Testis (tissue), 3 donors: ENCODE results near the gene NDOR1. TPM values are rescaled to one million over a fixed set of nuclear protein-coding genes. Genes with fewer than 3 reads are reported as not detected.
A peak's percentile ranks its signal among the peaks of the same experiment; 100 is the strongest.

Experiments used
- DNase-seq: peaks from one replicate; pipeline ENCODE4 v3.0.0-alpha.2; 2019
- H3K27ac ChIP-seq, 2 donors: fragments of 200-600 bp; sonication (generic); one replicate each; pipeline ENCODE4 v1.5.1; 2019
- H3K27me3 ChIP-seq: fragments of 200-600 bp; sonication (generic); one replicate; pipeline ENCODE4 v1.5.1; 2019
- H3K36me3 ChIP-seq: fragments of 200-600 bp; sonication (generic); one replicate; pipeline ENCODE4 v1.5.1; 2017; ENCODE audit warnings: low read depth; ENCODE audit errors: missing control alignments
- H3K4me1 ChIP-seq: fragments of 200-600 bp; sonication (generic); one replicate; pipeline ENCODE4 v1.5.1; 2019
- H3K4me3 ChIP-seq, 2 donors: fragments of 200-600 bp; sonication (generic); one replicate each; pipeline ENCODE4 v1.5.1; 2017 to 2019
- H3K9me3 ChIP-seq: fragments of 200-600 bp; sonication (generic); one replicate; pipeline ENCODE4 v1.5.1; 2017
- POLR2A ChIP-seq: fragments of 450-650 bp; IDR thresholded peaks from one replicate; pipeline ENCODE4 v1.6.1; 2017; ENCODE audit warnings: antibody characterized with exemption, mild to moderate bottlenecking, moderate library complexity
- whole genome bisulfite sequencing, 2 donors: methylation state at CpG; one replicate each; pipeline ENCODE4 v1.1.5; 2018; 5-methylcytosine and 5-hydroxymethylcytosine counted together
- intact Hi-C: fragments of 100-400 bp; cut with DNase I; formaldehyde crosslinking; loops from one replicate; pipeline ENCODE4 v1.15.1; 2023; ENCODE audit warnings: low total_unique reads
- polyA plus RNA-seq: library from polyadenylated mRNA; stranded (reverse); fragments of 350-450 nt; fragmentation: Illumina TruSeq; extraction: RNeasy Lipid Tissue Mini Kit (QIAGEN cat#74804); gene quantifications from one replicate; pipeline ENCODE4 v1.2.3, GENCODE V29; 2014; ENCODE audit warnings: low read depth, low replicate concordance; ENCODE audit not compliant: insufficient read depth
- total RNA-seq, 2 donors: library from RNA; depleted of rRNA; stranded (reverse); fragments of >200 nt; gene quantifications; one replicate each; pipeline ENCODE4 v1.2.3, GENCODE V29; 2016
- TF ChIP-seq, protein P1 (sequence below), 3 experiments: fragments of 450-650 bp in 2 of 3; fragments of 200-600 bp in 1 of 3; sonication (generic) in 1 of 3; IDR thresholded peaks; one replicate each; pipeline ENCODE4 v1.5.1; 2016 to 2019; ENCODE audit warnings: antibody characterized with exemption in 3 of 3, mild to moderate bottlenecking in 2 of 3, moderate library complexity in 1 of 3

The NDOR1 gene
- total and polyA plus RNA-seq, 3 donors from 2014 or later, result 21.9 to 29.1 (median 27.5) TPM

DNA sequence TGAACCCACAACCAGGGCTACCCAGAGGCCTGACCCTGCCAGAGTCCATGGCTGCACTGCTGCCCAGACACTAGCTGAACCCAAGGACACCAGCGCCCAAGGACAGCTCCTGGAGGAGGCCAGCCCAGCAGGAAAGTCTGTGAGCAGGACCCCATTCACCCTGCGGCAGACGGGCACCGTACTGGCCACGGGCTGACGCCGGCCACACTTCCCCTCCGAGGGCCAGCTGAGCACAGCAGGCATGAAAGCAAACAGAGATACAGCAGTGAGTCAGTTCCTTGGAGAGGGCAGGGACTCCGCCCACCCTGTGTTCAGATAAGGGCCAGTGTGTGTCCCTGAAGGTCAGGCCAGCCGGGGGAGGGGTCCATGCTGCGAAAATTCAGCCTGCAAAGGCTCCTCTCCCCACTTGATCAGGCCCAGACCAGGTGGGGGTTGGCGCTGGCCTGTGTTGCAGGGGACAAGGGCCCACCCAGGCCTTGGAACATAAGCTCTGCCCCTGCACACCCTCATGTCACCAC is 13.3 kb downstream of the NDOR1 start:
- Histone ChIP-seq H3K27me3 (no peaks in the 10 kb centered on the region), H3K4me1 (peaks cover 29% of the 10 kb centered on the region), H3K4me3 (peak overlapping the region in 1 of 2 donors; percentile 54), H3K36me3 (no peaks in the 10 kb centered on the region), H3K27ac (no peak overlapping the region), H3K9me3 (no peaks in the 10 kb centered on the region)
- TF ChIP-seq, protein P1, sequence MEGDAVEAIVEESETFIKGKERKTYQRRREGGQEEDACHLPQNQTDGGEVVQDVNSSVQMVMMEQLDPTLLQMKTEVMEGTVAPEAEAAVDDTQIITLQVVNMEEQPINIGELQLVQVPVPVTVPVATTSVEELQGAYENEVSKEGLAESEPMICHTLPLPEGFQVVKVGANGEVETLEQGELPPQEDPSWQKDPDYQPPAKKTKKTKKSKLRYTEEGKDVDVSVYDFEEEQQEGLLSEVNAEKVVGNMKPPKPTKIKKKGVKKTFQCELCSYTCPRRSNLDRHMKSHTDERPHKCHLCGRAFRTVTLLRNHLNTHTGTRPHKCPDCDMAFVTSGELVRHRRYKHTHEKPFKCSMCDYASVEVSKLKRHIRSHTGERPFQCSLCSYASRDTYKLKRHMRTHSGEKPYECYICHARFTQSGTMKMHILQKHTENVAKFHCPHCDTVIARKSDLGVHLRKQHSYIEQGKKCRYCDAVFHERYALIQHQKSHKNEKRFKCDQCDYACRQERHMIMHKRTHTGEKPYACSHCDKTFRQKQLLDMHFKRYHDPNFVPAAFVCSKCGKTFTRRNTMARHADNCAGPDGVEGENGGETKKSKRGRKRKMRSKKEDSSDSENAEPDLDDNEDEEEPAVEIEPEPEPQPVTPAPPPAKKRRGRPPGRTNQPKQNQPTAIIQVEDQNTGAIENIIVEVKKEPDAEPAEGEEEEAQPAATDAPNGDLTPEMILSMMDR (IDR thresholded peaks at IDR 0.05), result no peak
- TF ChIP-seq POLR2A, result no peak
- 50 to 76% methylated on average over 4 to 12 of the region's 12 CpGs for WGBS, 2 donors
- peak; percentile 71 for DNase-seq
- intact Hi-C loops, result no loop called here

DNA sequence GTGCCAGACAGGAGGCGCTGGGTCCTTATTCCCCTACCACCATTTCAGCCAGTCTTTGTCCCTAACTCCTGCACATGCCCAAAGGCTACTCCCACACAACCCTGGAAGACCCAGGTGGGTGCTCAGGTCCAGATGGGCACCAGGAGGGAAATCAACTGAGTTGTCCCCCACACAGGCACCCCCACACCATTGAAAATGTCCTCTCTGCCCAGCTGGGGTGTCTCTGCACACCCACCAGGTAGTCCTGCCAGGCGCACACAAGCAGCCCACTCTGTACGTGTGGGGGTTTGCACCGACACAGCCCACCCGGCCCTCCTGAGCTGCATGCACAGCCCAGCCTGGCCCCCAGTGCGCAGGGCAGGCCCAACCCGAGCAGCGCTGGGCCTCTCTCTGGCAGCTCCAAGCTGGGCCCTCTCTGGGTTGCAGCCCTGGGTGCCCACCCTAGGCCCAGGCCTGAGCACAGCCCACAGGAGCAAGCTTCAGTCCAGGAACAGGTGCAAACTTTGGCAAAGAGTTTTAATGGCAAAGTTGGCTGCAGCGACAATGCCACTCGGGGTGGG is 14.3 kb downstream of the NDOR1 start:
- WGBS, 2 donors, result 84 to 96% methylated on average over 4 to 10 of the region's 10 CpGs
- intact Hi-C loops, result loop anchor here (10.0 kb wide), 1 partner anchor 105 kb away; the partner anchor contains the start of gene DPP7
- no peaks in the 10 kb centered on the region for H3K9me3 ChIP-seq
- DNase-seq, result no peak
- TF ChIP-seq, protein P1 (IDR thresholded peaks at IDR 0.05), result no peak
- TF ChIP-seq POLR2A, result no peak
- H3K27me3 ChIP-seq, result no peaks in the 10 kb centered on the region
- no peaks in the 10 kb centered on the region for H3K36me3 ChIP-seq
- no peak overlapping the region for H3K4me3 ChIP-seq
- H3K4me1 ChIP-seq, result peaks cover 29% of the 10 kb centered on the region
- H3K27ac ChIP-seq, result no peak overlapping the region

DNA sequence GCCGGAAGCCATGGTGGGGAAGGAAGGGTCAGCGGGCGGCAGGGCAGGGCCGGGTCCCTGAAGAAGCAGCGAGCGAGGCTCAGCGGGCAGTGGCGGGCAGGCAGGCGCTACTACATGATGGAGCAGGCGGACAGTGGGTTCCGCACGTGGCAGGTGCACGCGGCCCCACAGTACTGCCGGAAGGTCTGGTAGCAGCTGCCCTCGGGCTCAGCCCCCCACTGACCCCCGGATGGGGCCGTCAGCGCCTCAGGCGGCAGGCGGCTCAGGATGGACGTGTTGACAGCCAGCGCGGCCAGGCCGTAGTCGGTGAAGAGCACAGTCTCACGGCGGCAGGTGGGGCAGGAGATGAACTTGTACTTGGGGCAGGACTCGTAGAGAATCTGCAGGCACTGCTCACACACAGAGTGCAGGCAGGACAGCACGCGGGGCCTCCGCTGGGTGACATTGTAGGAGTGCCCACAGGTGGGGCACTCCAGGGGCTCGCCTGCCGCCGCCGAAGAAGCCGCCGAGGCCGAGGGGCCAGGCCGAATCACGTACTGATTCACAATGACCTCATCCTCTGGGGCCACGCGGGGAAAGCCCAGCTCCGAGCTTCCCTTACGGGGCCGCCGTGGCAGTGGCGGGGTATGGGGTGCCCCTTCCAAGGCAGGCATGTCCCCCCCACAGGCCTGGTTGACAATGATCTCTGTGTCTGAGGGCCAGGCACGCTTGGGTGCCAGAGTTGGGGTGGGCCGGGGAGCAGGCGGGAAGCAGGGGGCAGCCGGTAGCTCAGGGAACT is 15.0 kb downstream of the NDOR1 start:
- no peak for DNase-seq
- H3K27me3 ChIP-seq, result no peaks in the 10 kb centered on the region
- 84 to 88% methylated on average over 18 to 51 of the region's 52 CpGs for WGBS, 2 donors
- H3K4me1 ChIP-seq, result peaks cover 29% of the 10 kb centered on the region
- no peak overlapping the region for H3K27ac ChIP-seq
- H3K36me3 ChIP-seq, result no peaks in the 10 kb centered on the region
- no peak for TF ChIP-seq POLR2A
- TF ChIP-seq, protein P1 (IDR thresholded peaks at IDR 0.05), result no peak
- intact Hi-C loops, result loop anchor here (10.0 kb wide), 1 partner anchor 106 kb away; the partner anchor contains the start of gene DPP7
- no peaks in the 10 kb centered on the region for H3K9me3 ChIP-seq
- no peak overlapping the region for H3K4me3 ChIP-seq

DNA sequence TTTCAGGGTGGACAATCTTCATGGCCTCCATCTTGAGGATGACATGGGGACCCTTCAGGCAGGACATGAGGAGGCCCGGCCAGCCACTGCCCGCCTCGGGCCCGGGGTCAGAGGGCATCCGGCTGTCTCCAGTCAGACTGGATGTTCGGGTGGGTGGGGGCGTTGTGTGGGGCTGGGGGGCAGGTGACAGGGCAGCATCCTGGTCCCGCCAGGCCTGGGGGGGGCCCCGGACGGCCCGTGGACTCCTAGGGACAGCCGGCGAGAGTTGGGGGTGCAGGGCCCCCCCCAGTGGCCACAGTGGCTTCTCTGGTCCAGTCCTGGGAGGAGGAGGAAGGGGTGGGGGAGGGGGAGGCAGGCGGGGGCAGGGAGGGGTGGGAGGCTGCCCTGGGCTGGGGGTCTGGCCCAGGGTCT is 15.6 kb downstream of the NDOR1 start:
- H3K36me3 ChIP-seq, result no peaks in the 10 kb centered on the region
- 53% methylated on average over 13 of the region's 14 CpGs; no CpG with 5 or more reads in 1 of the 2 donors for WGBS, 2 donors
- peaks cover 25% of the 10 kb centered on the region for H3K4me1 ChIP-seq
- no peak overlapping the region for H3K4me3 ChIP-seq
- no peaks in the 10 kb centered on the region for H3K27me3 ChIP-seq
- no peak for DNase-seq
- intact Hi-C loops, result loop anchor here (10.0 kb wide), 1 partner anchor 106 kb away; the partner anchor contains the start of gene DPP7
- TF ChIP-seq, protein P1 (IDR thresholded peaks at IDR 0.05), result no peak
- no peak overlapping the region for H3K27ac ChIP-seq
- no peaks in the 10 kb centered on the region for H3K9me3 ChIP-seq
